Keratinocyte (primary cell): ENCODE data around the gene LDAH. TPM values are rescaled to one million over a fixed set of nuclear protein-coding genes. Genes with fewer than 3 reads are reported as not detected.

Experiments
- DNase-seq: peaks from one replicate; pipeline ENCODE4 v3.0.0-alpha.2; 2011; ENCODE audit warnings: low read depth, missing footprints, low spot score
- FAIRE-seq: peaks from 2 replicates; lab custom pipeline; 2011; peaks lifted over from hg19 to GRCh38; lab: Jason Lieb, UNC
- H2AFZ ChIP-seq: 2 replicates; pipeline ENCODE4 v1.6.0; 2012; ENCODE audit warnings: low read length, control low read depth, inconsistent platforms; ENCODE audit not compliant: control insufficient read depth
- H3K27ac ChIP-seq: 2 replicates; pipeline ENCODE4 v1.5.1; 2011; ENCODE audit warnings: low read length; ENCODE audit not compliant: control insufficient read depth, insufficient read depth
- H3K27me3 ChIP-seq: 3 replicates; pipeline ENCODE4 v1.6.0; 2011; ENCODE audit warnings: low read length; ENCODE audit not compliant: control insufficient read depth, insufficient read depth; ENCODE audit errors: extremely low read depth
- H3K36me3 ChIP-seq, 2 experiments: 2 replicates in 1 of 2; 3 replicates in 1 of 2; pipeline ENCODE4 v1.5.1; 2011; ENCODE audit warnings: low read length in 2 of 2, mild to moderate bottlenecking in 1 of 2; ENCODE audit not compliant: control insufficient read depth in 2 of 2, insufficient read depth in 2 of 2; ENCODE audit errors: extremely low read depth in 1 of 2
- H3K4me1 ChIP-seq: 3 replicates; pipeline ENCODE4 v1.5.1; 2011; ENCODE audit warnings: low read length; ENCODE audit not compliant: control insufficient read depth, insufficient read depth; ENCODE audit errors: extremely low read depth
- H3K4me2 ChIP-seq: 3 replicates; pipeline ENCODE4 v1.6.0; 2011; ENCODE audit warnings: low read depth, low read length; ENCODE audit not compliant: control insufficient read depth, insufficient read depth; ENCODE audit errors: extremely low read depth
- H3K4me3 ChIP-seq, 3 experiments: fragments of 200-600 bp in 1 of 3; sonication (generic) in 1 of 3; 2 replicates in 2 of 3; 3 replicates in 1 of 3; pipeline ENCODE4 v1.5.1; 2011 to 2016; ENCODE audit warnings: low read length in 3 of 3, mild to moderate bottlenecking in 3 of 3, control low read depth in 2 of 3, inconsistent platforms in 1 of 3, low read depth in 1 of 3, mixed read lengths in 1 of 3, mixed run types in 1 of 3, moderate library complexity in 1 of 3; ENCODE audit not compliant: control insufficient read depth in 2 of 3, insufficient read depth in 2 of 3; ENCODE audit errors: extremely low read depth in 1 of 3
- H3K79me2 ChIP-seq: 2 replicates; pipeline ENCODE4 v1.6.0; 2012; ENCODE audit warnings: low read length; ENCODE audit not compliant: control insufficient read depth, insufficient read depth
- H3K9ac ChIP-seq: 3 replicates; pipeline ENCODE4 v1.6.0; 2011; ENCODE audit warnings: low read length; ENCODE audit not compliant: control insufficient read depth, insufficient read depth; ENCODE audit errors: extremely low read depth
- H3K9me1 ChIP-seq: 3 replicates; pipeline ENCODE4 v1.6.0; 2011; ENCODE audit warnings: low read length; ENCODE audit not compliant: control insufficient read depth, insufficient read depth; ENCODE audit errors: extremely low read depth
- H3K9me3 ChIP-seq: 2 replicates; pipeline ENCODE4 v1.5.1; 2012; ENCODE audit warnings: low read depth, low read length; ENCODE audit not compliant: control insufficient read depth
- H4K20me1 ChIP-seq: 3 replicates; pipeline ENCODE4 v1.6.0; 2011; ENCODE audit warnings: low read length; ENCODE audit not compliant: control insufficient read depth, insufficient read depth; ENCODE audit errors: extremely low read depth
- EZH2 ChIP-seq: IDR thresholded peaks from one replicate; pipeline ENCODE4 v1.6.1; 2012; ENCODE audit warnings: inconsistent platforms, mild to moderate bottlenecking, low read length, moderate library complexity
- dilution Hi-C: fragments of 300-500 bp; cut with MboI; formaldehyde crosslinking; loops from one replicate; pipeline ENCODE4 v1.7.0; 2020; ENCODE audit warnings: low sequenced_read_pairs; ENCODE audit not compliant: extremely low pct_ligation_motif_present
- polyA plus RNA-seq, 5 experiments: library from polyadenylated mRNA; depleted of rRNA in 3 of 5; stranded (reverse) in 3 of 5; stranded (forward) in 1 of 5; unstranded in 1 of 5; fragments of >200 nt; gene quantifications; 1 replicate in 1 of 5; 2 replicates in 3 of 5; 3 replicates in 1 of 5; pipeline versions ENCODE4 v1.2.1 to v1.2.3, GENCODE V29; 2011 to 2012; ENCODE audit warnings: missing spikeins in 2 of 5, low read depth in 1 of 5, low replicate concordance in 1 of 5
- TF ChIP-seq, protein P1 (sequence below), 3 experiments: IDR thresholded peaks in 1 of 3; conservative IDR thresholded peaks in 1 of 3; optimal IDR thresholded peaks in 1 of 3; 2 replicates in 2 of 3; 3 replicates in 1 of 3; pipeline versions ENCODE3 to v1.5.1; 2011; ENCODE audit warnings: low read length in 3 of 3, mild to moderate bottlenecking in 3 of 3, moderate library complexity in 2 of 3, control low read depth in 1 of 3, inconsistent platforms in 1 of 3; ENCODE audit not compliant: insufficient read depth in 2 of 3; ENCODE audit errors: extremely low read depth in 1 of 3

LDAH gene
- polyA plus RNA-seq, 1 donor (not counting 4 experiments of a cell fraction or from before 2014, with no cell fraction given), result 22.7 TPM

DNA sequence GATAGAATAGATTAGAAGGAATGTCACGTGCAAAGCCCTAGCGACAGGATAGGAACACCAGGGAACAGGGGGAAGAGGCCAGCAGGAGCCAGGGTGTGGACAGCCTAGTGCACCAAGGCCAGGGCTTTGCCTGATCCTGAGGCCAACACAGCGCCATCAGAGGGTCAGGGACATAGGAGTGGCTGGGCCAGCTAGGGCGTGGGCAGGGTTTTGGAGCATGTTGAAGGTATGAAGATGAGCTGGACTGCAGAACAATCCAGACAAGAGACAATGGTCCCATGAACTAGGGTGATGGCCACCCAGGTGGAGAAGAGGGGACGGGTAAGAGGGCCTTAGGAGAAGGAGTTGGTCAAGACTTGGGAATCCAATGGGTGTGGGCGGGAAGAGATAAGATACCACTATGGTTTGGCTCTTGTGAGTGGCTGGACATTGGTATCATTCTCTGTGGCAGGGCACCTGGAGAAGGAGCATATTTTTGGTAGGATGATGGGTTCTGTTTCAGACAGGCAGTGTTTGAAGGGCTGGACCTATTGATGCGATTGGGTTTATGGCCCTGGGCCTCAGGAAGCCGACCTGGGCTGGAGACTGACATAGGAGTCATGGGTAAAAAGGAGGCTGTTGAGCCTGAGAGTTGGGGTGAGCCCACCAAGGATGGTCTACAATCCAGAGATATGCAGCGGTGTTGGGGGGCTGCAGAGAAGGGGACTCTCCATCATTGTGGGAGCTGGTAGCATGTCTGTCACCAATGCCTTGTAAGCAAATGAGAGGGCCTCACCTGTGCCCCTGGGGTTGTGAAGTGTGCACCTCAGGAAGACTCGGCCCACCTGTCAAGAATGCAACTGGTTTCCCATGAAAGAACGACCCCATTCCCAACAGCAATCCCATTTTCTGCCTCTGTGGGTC, 170.0 kb downstream of the LDAH start:
- no peak for FAIRE-seq
- H3K4me1 ChIP-seq, result peaks cover 16% of the 10 kb centered on the region
- H3K27me3 ChIP-seq, result peaks cover 4% of the 10 kb centered on the region
- TF ChIP-seq, protein P1, sequence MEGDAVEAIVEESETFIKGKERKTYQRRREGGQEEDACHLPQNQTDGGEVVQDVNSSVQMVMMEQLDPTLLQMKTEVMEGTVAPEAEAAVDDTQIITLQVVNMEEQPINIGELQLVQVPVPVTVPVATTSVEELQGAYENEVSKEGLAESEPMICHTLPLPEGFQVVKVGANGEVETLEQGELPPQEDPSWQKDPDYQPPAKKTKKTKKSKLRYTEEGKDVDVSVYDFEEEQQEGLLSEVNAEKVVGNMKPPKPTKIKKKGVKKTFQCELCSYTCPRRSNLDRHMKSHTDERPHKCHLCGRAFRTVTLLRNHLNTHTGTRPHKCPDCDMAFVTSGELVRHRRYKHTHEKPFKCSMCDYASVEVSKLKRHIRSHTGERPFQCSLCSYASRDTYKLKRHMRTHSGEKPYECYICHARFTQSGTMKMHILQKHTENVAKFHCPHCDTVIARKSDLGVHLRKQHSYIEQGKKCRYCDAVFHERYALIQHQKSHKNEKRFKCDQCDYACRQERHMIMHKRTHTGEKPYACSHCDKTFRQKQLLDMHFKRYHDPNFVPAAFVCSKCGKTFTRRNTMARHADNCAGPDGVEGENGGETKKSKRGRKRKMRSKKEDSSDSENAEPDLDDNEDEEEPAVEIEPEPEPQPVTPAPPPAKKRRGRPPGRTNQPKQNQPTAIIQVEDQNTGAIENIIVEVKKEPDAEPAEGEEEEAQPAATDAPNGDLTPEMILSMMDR (optimal IDR thresholded peaks at IDR 0.05 in 1 of 3, IDR thresholded peaks at IDR 0.05 in 1 of 3, conservative IDR thresholded peaks at IDR 0.05 in 1 of 3; ENCODE audit: extremely low read depth in 1 of 3, insufficient read depth in 2 of 3, low read length in 3 of 3), result no peak
- no peak for TF ChIP-seq EZH2
- dilution Hi-C loops, result no loop called here
- H3K79me2 ChIP-seq, result peaks cover 23% of the 10 kb centered on the region
- no peak overlapping the region for H2AFZ ChIP-seq
- H3K9me1 ChIP-seq, result no peaks in the 10 kb centered on the region
- no peak overlapping the region for H3K9ac ChIP-seq
- no peak overlapping the region for H3K27ac ChIP-seq
- H3K4me2 ChIP-seq, result no peak overlapping the region
- H3K9me3 ChIP-seq, result no peaks in the 10 kb centered on the region
- H3K36me3 ChIP-seq, result no peaks in the 10 kb centered on the region
- H3K4me3 ChIP-seq, result no peak overlapping the region
- H4K20me1 ChIP-seq, result no peaks in the 10 kb centered on the region
- no peak for DNase-seq

DNA sequence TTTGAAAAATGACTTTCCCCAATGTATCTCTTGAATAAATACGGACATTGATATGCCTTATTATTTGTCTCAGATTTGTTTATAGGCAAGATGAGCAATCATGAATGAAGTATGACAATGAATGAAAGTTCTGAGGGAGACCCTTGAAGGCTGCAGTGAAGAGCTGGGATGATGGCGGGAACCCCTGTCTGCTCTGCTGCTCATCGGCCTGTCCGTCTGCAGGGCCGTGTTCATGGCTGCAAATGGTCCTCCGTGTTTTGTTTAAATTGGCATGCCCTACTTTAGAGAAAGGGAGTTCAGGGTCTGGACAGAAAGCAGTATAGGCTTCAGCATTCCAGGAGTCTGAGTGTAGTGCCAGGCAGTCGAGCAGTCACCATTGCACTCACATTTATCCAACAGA, 170.8 kb downstream of the LDAH start:
- Histone ChIP-seq H3K36me3 (no peaks in the 10 kb centered on the region), H3K9ac (no peak overlapping the region), H3K79me2 (peaks cover 27% of the 10 kb centered on the region), H3K27me3 (no peaks in the 10 kb centered on the region), H4K20me1 (no peaks in the 10 kb centered on the region), H3K27ac (no peak overlapping the region), H3K4me2 (no peak overlapping the region), H3K9me3 (no peaks in the 10 kb centered on the region), H3K4me1 (peaks cover 16% of the 10 kb centered on the region), H2AFZ (no peak overlapping the region), H3K9me1 (no peaks in the 10 kb centered on the region), H3K4me3 (no peak overlapping the region)
- TF ChIP-seq EZH2, result no peak
- TF ChIP-seq, protein P1 (optimal IDR thresholded peaks at IDR 0.05 in 1 of 3, IDR thresholded peaks at IDR 0.05 in 1 of 3, conservative IDR thresholded peaks at IDR 0.05 in 1 of 3; ENCODE audit: extremely low read depth in 1 of 3, insufficient read depth in 2 of 3, low read length in 3 of 3), result no peak
- FAIRE-seq, result no peak
- dilution Hi-C loops, result no loop called here
- DNase-seq, result no peak
